ENCODE results near the gene MSTO1. TPM values are rescaled to one million over a fixed set of nuclear protein-coding genes. Genes with fewer than 3 reads are reported as not detected.
"Not testable (repeated sequence)": the region's sequence is repeated elsewhere in the genome, so short reads cannot be mapped to it uniquely, and the experiment has no call there.

The MSTO1 gene
- total RNA-seq, 1 donor = 25.3 TPM

GRCh38 chr1:155607708-155608107 lies 2.3 kb upstream of the MSTO1 start:
- H3K4me3 ChIP-seq (ENCODE audit: insufficient read depth, low read length) = no peak overlapping the region
- DNase-seq (ENCODE audit: insufficient read length, low spot score, missing footprints) = no peak
- no peak overlapping the region for H2AFZ ChIP-seq (ENCODE audit: low read length)
- no peak for TF ChIP-seq CTCF (IDR thresholded peaks at IDR 0.05; ENCODE audit: extremely low read depth, low read depth, low read length)
- H4K20me1 ChIP-seq (ENCODE audit: insufficient read depth, low read length) = no peaks in the 10 kb centered on the region
- no peaks in the 10 kb centered on the region for H3K27me3 ChIP-seq (ENCODE audit: insufficient read depth, low read length)
- no peaks in the 10 kb centered on the region for H3K4me1 ChIP-seq (ENCODE audit: insufficient read depth, low read length)
- peaks cover 6% of the 10 kb centered on the region for H3K36me3 ChIP-seq (ENCODE audit: insufficient read depth, low read length)
- H3K27ac ChIP-seq (ENCODE audit: low read depth, low read length) = no peak overlapping the region
- H3K9me3 ChIP-seq (ENCODE audit: low read depth, low read length) = no peaks in the 10 kb centered on the region
- H3K4me2 ChIP-seq (ENCODE audit: insufficient read depth, low read length) = no peak overlapping the region
- H3K79me2 ChIP-seq (ENCODE audit: insufficient read depth, low read length) = no peaks in the 10 kb centered on the region

GRCh38 chr1:155608888-155609225 lies 1.2 kb upstream of the MSTO1 start:
- Histone ChIP-seq H3K4me3 (ENCODE audit: insufficient read depth, low read length) (no peak overlapping the region), H4K20me1 (ENCODE audit: insufficient read depth, low read length) (no peaks in the 10 kb centered on the region), H2AFZ (ENCODE audit: low read length) (no peak overlapping the region), H3K27ac (ENCODE audit: low read depth, low read length) (no peak overlapping the region), H3K4me1 (ENCODE audit: insufficient read depth, low read length) (no peaks in the 10 kb centered on the region), H3K27me3 (ENCODE audit: insufficient read depth, low read length) (no peaks in the 10 kb centered on the region), H3K9me3 (ENCODE audit: low read depth, low read length) (no peaks in the 10 kb centered on the region), H3K4me2 (ENCODE audit: insufficient read depth, low read length) (no peak overlapping the region), H3K36me3 (ENCODE audit: insufficient read depth, low read length) (peaks cover 7% of the 10 kb centered on the region), H3K79me2 (ENCODE audit: insufficient read depth, low read length) (no peaks in the 10 kb centered on the region)
- DNase-seq (ENCODE audit: insufficient read length, low spot score, missing footprints) = no peak
- no peak for TF ChIP-seq CTCF (IDR thresholded peaks at IDR 0.05; ENCODE audit: extremely low read depth, low read depth, low read length)

GRCh38 chr1:155610257-155610647 lies 234 bp downstream of the MSTO1 start:
- not testable (repeated sequence) for H4K20me1 ChIP-seq (ENCODE audit: insufficient read depth, low read length); H3K4me1 ChIP-seq (ENCODE audit: insufficient read depth, low read length); H2AFZ ChIP-seq (ENCODE audit: low read length); H3K27ac ChIP-seq (ENCODE audit: low read depth, low read length); DNase-seq (ENCODE audit: insufficient read length, low spot score, missing footprints); H3K9me3 ChIP-seq (ENCODE audit: low read depth, low read length); H3K27me3 ChIP-seq (ENCODE audit: insufficient read depth, low read length); H3K4me2 ChIP-seq (ENCODE audit: insufficient read depth, low read length); H3K79me2 ChIP-seq (ENCODE audit: insufficient read depth, low read length)
- H3K36me3 ChIP-seq (ENCODE audit: insufficient read depth, low read length) = peaks cover 11% of the 10 kb centered on the region
- H3K4me3 ChIP-seq (ENCODE audit: insufficient read depth, low read length) = peak overlapping the region; percentile 72

GRCh38 chr1:155613226-155613625 lies 3.2 kb downstream of the MSTO1 start:
- H3K79me2 ChIP-seq (ENCODE audit: insufficient read depth, low read length); H3K27me3 ChIP-seq (ENCODE audit: insufficient read depth, low read length); H3K9me3 ChIP-seq (ENCODE audit: low read depth, low read length); H3K4me2 ChIP-seq (ENCODE audit: insufficient read depth, low read length); H2AFZ ChIP-seq (ENCODE audit: low read length); H3K4me3 ChIP-seq (ENCODE audit: insufficient read depth, low read length); H3K27ac ChIP-seq (ENCODE audit: low read depth, low read length); DNase-seq (ENCODE audit: insufficient read length, low spot score, missing footprints); H3K4me1 ChIP-seq (ENCODE audit: insufficient read depth, low read length); H4K20me1 ChIP-seq (ENCODE audit: insufficient read depth, low read length): not testable (repeated sequence)
- H3K36me3 ChIP-seq (ENCODE audit: insufficient read depth, low read length) = peaks cover 11% of the 10 kb centered on the region

- no peak for TF ChIP-seq CTCF (IDR thresholded peaks at IDR 0.05; ENCODE audit: extremely low read depth, low read depth, low read length)
- H3K4me1 ChIP-seq (ENCODE audit: insufficient read depth, low read length) = no peaks in the 10 kb centered on the region
- H3K36me3 ChIP-seq (ENCODE audit: insufficient read depth, low read length) = no peaks in the 10 kb centered on the region
- H3K4me2 ChIP-seq (ENCODE audit: insufficient read depth, low read length) = no peak overlapping the region
- no peaks in the 10 kb centered on the region for H3K27me3 ChIP-seq (ENCODE audit: insufficient read depth, low read length)
- no peak overlapping the region for H3K4me3 ChIP-seq (ENCODE audit: insufficient read depth, low read length)
- DNase-seq (ENCODE audit: insufficient read length, low spot score, missing footprints) = no peak
- H3K27ac ChIP-seq (ENCODE audit: low read depth, low read length) = no peak overlapping the region
- no peak overlapping the region for H2AFZ ChIP-seq (ENCODE audit: low read length)
- H3K79me2 ChIP-seq (ENCODE audit: insufficient read depth, low read length) = no peaks in the 10 kb centered on the region
- H3K9me3 ChIP-seq (ENCODE audit: low read depth, low read length) = no peaks in the 10 kb centered on the region
- H4K20me1 ChIP-seq (ENCODE audit: insufficient read depth, low read length) = no peaks in the 10 kb centered on the region
These were observed 12.2 kb downstream of the MSTO1 start for GRCh38 chr1:155622191-155622590.

All from osteoblast (primary cell).